Naive thymus-derived CD4-positive, alpha-beta T cell (primary cell): ENCODE measurements around the gene TNFSF8. TPM values are rescaled to one million over a fixed set of nuclear protein-coding genes. Genes with fewer than 3 reads are reported as not detected.

Experiments used
- ATAC-seq: fragments of 150-1000 bp; cut with Tn5 transposase; 2 replicates; pipeline ENCODE4 v1.10.0; 2021; ENCODE audit warnings: mild to moderate bottlenecking, moderate library complexity
- CTCF ChIA-PET: fragments of 350-600 bp; sonication (Branson Sonifier 250); formaldehyde crosslinking; loops from one replicate; lab custom pipeline; 2021; ENCODE audit warnings: antibody characterized with exemption; lab: Charles Lee
- POLR2A ChIA-PET: fragments of 350-600 bp; sonication (Branson Sonifier 250); formaldehyde crosslinking; loops from one replicate; lab custom pipeline; 2021; ENCODE audit warnings: antibody characterized with exemption, inconsistent platforms; lab: Charles Lee
- DNase-seq, 9 donors: peaks; one replicate each; pipeline versions ENCODE4 v3.0.0 to v3.0.0-alpha.2; 2020 to 2022; ENCODE audit warnings: mixed read lengths in 1 of 9
- H3K27ac ChIP-seq: one replicate; pipeline ENCODE4 v1.7.0; 2013; ENCODE audit warnings: mild to moderate bottlenecking, low read depth, low read length, moderate library complexity
- H3K27me3 ChIP-seq, 2 donors: one replicate each; pipeline ENCODE4 v1.7.0; 2013; ENCODE audit warnings: low read length in 2 of 2, mild to moderate bottlenecking in 2 of 2, moderate library complexity in 2 of 2; ENCODE audit not compliant: control insufficient read depth in 2 of 2, insufficient read depth in 2 of 2
- H3K36me3 ChIP-seq, 3 experiments: 1 replicate in 2 of 3; 2 replicates in 1 of 3; pipeline ENCODE4 v1.7.0; 2013; ENCODE audit warnings: low read length in 3 of 3, mild to moderate bottlenecking in 3 of 3, moderate library complexity in 1 of 3; ENCODE audit not compliant: insufficient read depth in 3 of 3, control insufficient read depth in 2 of 3
- H3K4me1 ChIP-seq, 2 donors: one replicate each; pipeline ENCODE4 v1.7.0; 2013; ENCODE audit warnings: low read length in 2 of 2, mild to moderate bottlenecking in 2 of 2, moderate library complexity in 1 of 2; ENCODE audit not compliant: control insufficient read depth in 2 of 2, insufficient read depth in 2 of 2
- H3K4me3 ChIP-seq: 2 replicates; pipeline ENCODE4 v1.7.0; 2013; ENCODE audit warnings: mild to moderate bottlenecking, low read length
- H3K9me3 ChIP-seq, 3 experiments: 1 replicate in 2 of 3; 2 replicates in 1 of 3; pipeline ENCODE4 v1.7.0; 2013; ENCODE audit warnings: low read length in 3 of 3; ENCODE audit not compliant: control insufficient read depth in 2 of 3
- H3K27ac Mint-ChIP-seq, 9 donors: one replicate each; pipeline ENCODE4 v1.8.0; 2020 to 2022; ENCODE audit warnings: mixed read lengths in 9 of 9, mild to moderate bottlenecking in 8 of 9, moderate library complexity in 5 of 9, inconsistent platforms in 2 of 9
- H3K27me3 Mint-ChIP-seq, 5 donors: one replicate each; pipeline ENCODE4 v1.8.0; 2021 to 2022; ENCODE audit warnings: mixed read lengths in 5 of 5, mild to moderate bottlenecking in 1 of 5
- H3K36me3 Mint-ChIP-seq, 5 donors: one replicate each; pipeline ENCODE4 v1.8.0; 2020 to 2022; ENCODE audit warnings: mixed read lengths in 5 of 5, mild to moderate bottlenecking in 3 of 5, inconsistent platforms in 1 of 5
- H3K4me1 Mint-ChIP-seq, 7 donors: one replicate each; pipeline ENCODE4 v1.8.0; 2020 to 2022; ENCODE audit warnings: mixed read lengths in 7 of 7, mild to moderate bottlenecking in 3 of 7, inconsistent platforms in 1 of 7
- H3K4me3 Mint-ChIP-seq, 10 donors: one replicate each; pipeline ENCODE4 v1.8.0; 2020 to 2022; ENCODE audit warnings: mild to moderate bottlenecking in 10 of 10, mixed read lengths in 10 of 10, moderate library complexity in 6 of 10, inconsistent platforms in 2 of 10
- H3K9me3 Mint-ChIP-seq, 11 donors: one replicate each; pipeline ENCODE4 v1.8.0; 2020 to 2022; ENCODE audit warnings: mixed read lengths in 11 of 11, mild to moderate bottlenecking in 4 of 11, inconsistent platforms in 1 of 11, moderate library complexity in 1 of 11
- intact Hi-C, 2 donors: fragments of 100-400 bp; cut with micrococcal nuclease; formaldehyde crosslinking; loops; one replicate each; pipeline ENCODE4 v1.15.1; 2023
- polyA plus RNA-seq, 2 donors: library from polyadenylated mRNA; unstranded; fragments of 300-500 nt; fragmentation: Illumina TruSeq; gene quantifications; one replicate each; pipeline ENCODE4 v1.2.3, GENCODE V29; 2021
- total RNA-seq, 6 experiments: library from RNA in 5 of 6; stranded (reverse) in 5 of 6; gene quantifications; 1 replicate in 5 of 6; 2 replicates in 1 of 6; pipeline ENCODE4 v1.2.3 and lab custom pipeline; 2021 to 2026

Gene TNFSF8, protein sequence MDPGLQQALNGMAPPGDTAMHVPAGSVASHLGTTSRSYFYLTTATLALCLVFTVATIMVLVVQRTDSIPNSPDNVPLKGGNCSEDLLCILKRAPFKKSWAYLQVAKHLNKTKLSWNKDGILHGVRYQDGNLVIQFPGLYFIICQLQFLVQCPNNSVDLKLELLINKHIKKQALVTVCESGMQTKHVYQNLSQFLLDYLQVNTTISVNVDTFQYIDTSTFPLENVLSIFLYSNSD
- total RNA-seq = 100 to 1,000 TPM in 1 of 5 experiments, 10 to 100 TPM in 4; 19.3 to 129 (median 31.5) TPM
- polyA plus RNA-seq = 10 to 100 TPM; 35.4 to 86.2 TPM
- total RNA-seq (lab: John Stamatoyannopoulos, UW) = 55.2 reads per million, percentile 73 among the genes with 10 or more reads in this experiment

DNA sequence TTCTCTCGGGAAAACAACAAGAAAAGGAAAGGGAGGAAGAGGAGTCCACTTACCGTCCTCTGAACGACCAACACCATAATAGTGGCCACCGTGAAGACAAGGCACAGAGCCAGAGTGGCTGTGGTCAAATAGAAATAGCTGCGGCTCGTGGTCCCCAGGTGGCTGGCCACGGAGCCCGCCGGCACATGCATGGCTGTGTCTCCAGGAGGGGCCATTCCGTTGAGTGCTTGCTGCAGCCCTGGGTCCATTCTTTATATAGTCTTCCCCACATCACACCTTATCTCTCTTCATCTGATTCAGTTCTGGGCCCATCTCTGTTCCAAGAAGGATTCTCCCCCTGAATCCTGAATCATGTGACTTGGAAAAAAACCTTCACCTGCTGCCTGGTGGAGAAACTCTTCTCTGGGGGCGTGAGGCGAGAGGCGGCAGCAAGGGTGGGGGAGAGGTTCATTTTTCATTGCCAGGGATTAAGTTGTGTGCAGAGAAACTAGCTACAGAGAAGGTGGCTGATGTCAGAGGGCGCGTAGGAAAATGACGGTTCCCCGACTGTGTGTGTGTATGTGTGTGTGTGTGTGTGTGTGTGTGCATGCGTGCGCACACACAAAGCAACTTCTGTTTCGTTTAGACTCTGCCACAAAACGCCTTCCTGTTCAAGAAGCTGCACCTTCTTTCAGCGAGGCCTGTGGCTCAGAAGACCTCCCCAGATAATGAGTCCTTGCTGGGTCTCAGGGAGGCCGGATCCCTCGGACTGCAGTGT, at the start of gene TNFSF8:
Gene TNFSF8, minus strand, starts transcription at position 536 of the 757 bp plus-strand sequence. Its CDS starts 288 bp downstream, at position 248.
- peaks cover 0 to 4% (median 0%) of the 10 kb centered on the region in 5 donors for H3K27me3 Mint-ChIP-seq
- peaks cover 0 to 50% (median 8%) of the 10 kb centered on the region in 5 donors for H3K36me3 Mint-ChIP-seq
- Histone ChIP-seq H3K27me3 (no peaks in the 10 kb centered on the region), H3K9me3 (no peaks in the 10 kb centered on the region), H3K4me1 (peaks cover 21 to 27% of the 10 kb centered on the region in 2 donors), H3K4me3 (peak within 1 kb of the TSS; percentile 87), H3K36me3 (no peaks in the 10 kb centered on the region), H3K27ac (peak within 1 kb of the TSS; percentile 79)
- peak; percentile 22 to 89 (median 82) for DNase-seq
- ChIA-PET CTCF (interaction anchor here (1.0 to 2.1 kb wide), 6 partner anchors 11 to 249 kb away, joined by 3 to 7 read pairs (median 6); no protein-coding TSS in a partner anchor), POLR2A (interaction anchor here (0.9 to 6.0 kb wide), 12 partner anchors 9 to 343 kb away, joined by 3 to 48 read pairs (median 4); partner anchors contain the start of gene ATP6V1G1)
- peak; percentile 93 for ATAC-seq
- peak within 1 kb of the TSS; percentile 93 to 100 (median 99) for H3K27ac Mint-ChIP-seq
- H3K4me3 Mint-ChIP-seq = peak within 1 kb of the TSS; percentile 78 to 100 (median 99)
- peaks cover 0 to 5% (median 0%) of the 10 kb centered on the region in 11 donors for H3K9me3 Mint-ChIP-seq
- intact Hi-C loops = loop anchor here (1.0 to 10.0 kb wide), 13 partner anchors 9 to 545 kb away; partner anchors contain the start of genes ATP6V1G1 (in 2 of the 2) and TEX48 (in 1 of the 2)
- peaks cover 34 to 62% (median 51%) of the 10 kb centered on the region in 7 donors for H3K4me1 Mint-ChIP-seq

DNA sequence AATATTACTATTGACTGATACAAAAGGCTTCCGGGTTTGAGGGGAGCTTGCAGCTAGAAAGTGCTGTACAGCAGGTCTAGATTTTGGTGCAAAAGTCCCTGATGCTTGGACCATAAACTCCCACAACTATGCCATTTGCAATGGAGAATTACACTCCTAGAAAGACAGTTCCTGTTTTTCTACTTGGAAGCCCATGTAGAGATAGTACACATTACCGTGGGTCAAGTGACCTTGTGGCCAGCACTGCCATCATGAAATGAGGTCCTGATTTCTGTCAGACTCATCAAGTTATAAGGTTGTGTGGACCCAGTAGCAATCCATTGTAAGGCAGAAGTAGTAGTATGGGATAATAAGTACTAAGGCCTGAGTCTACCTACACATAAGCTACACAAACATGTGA, 42.8 kb upstream of the TNFSF8 start:
- Histone ChIP-seq H3K27me3 (peaks cover 0 to 3% of the 10 kb centered on the region in 2 donors), H3K36me3 (no peaks in the 10 kb centered on the region), H3K9me3 (no peaks in the 10 kb centered on the region), H3K27ac (no peak overlapping the region), H3K4me3 (no peak overlapping the region), H3K4me1 (peaks cover 0 to 4% of the 10 kb centered on the region in 2 donors)
- Mint-ChIP-seq H3K4me1 (peaks cover 3 to 16% (median 14%) of the 10 kb centered on the region in 7 donors), H3K27me3 (peaks cover 0 to 6% (median 0%) of the 10 kb centered on the region in 5 donors), H3K27ac (no peak overlapping the region), H3K36me3 (peaks cover 0 to 44% (median 0%) of the 10 kb centered on the region in 5 donors), H3K9me3 (peaks cover 0 to 11% (median 0%) of the 10 kb centered on the region in 11 donors), H3K4me3 (no peak overlapping the region)
- POLR2A ChIA-PET = no interaction called here
- CTCF ChIA-PET = interaction anchor here (1.9 kb wide), 1 partner anchor 292 kb away, joined by 4 read pairs; no protein-coding TSS in a partner anchor
- DNase-seq (no peak), ATAC-seq (no peak)
- intact Hi-C loops = no loop called here

- Mint-ChIP-seq H3K36me3 (peaks cover 0 to 47% (median 0%) of the 10 kb centered on the region in 5 donors), H3K27ac (no peak overlapping the region), H3K4me3 (no peak overlapping the region), H3K4me1 (peaks cover 9 to 22% (median 20%) of the 10 kb centered on the region in 7 donors), H3K27me3 (peaks cover 0 to 4% (median 0%) of the 10 kb centered on the region in 5 donors), H3K9me3 (peaks cover 0 to 10% (median 0%) of the 10 kb centered on the region in 11 donors)
- H3K4me3 ChIP-seq = no peak overlapping the region
- no peak for ATAC-seq
- peaks cover 0 to 3% of the 10 kb centered on the region in 2 donors for H3K27me3 ChIP-seq
- ChIA-PET CTCF (interaction anchor here (0.6 to 1.9 kb wide), 2 partner anchors 292 to 425 kb away, joined by 4 read pairs; no protein-coding TSS in a partner anchor), POLR2A (interaction anchor here (0.8 to 1.2 kb wide), 2 partner anchors 9 to 46 kb away, joined by 3 read pairs; no protein-coding TSS in a partner anchor)
- H3K9me3 ChIP-seq = no peaks in the 10 kb centered on the region
- H3K4me1 ChIP-seq = peaks cover 0 to 10% of the 10 kb centered on the region in 2 donors
- intact Hi-C loops = no loop called here
- H3K27ac ChIP-seq = no peak overlapping the region
- DNase-seq = no peak
- H3K36me3 ChIP-seq = no peaks in the 10 kb centered on the region
Measured at GRCh38 chr9:114972510-114973136, 42.2 kb upstream of the TNFSF8 start.

GRCh38 chr9:114969269-114969668, 38.9 kb upstream of the TNFSF8 start:
- no peaks in the 10 kb centered on the region for H3K9me3 ChIP-seq
- peaks cover 0 to 3% of the 10 kb centered on the region in 2 donors for H3K27me3 ChIP-seq
- intact Hi-C loops = no loop called here
- Mint-ChIP-seq H3K4me3 (no peak overlapping the region), H3K9me3 (peaks cover 0 to 10% (median 0%) of the 10 kb centered on the region in 11 donors), H3K27me3 (no peaks in the 10 kb centered on the region), H3K27ac (no peak overlapping the region), H3K4me1 (peaks cover 9 to 24% (median 22%) of the 10 kb centered on the region in 7 donors), H3K36me3 (peaks cover 0 to 45% (median 0%) of the 10 kb centered on the region in 5 donors)
- H3K27ac ChIP-seq = no peak overlapping the region
- no peaks in the 10 kb centered on the region for H3K36me3 ChIP-seq
- no peak for ATAC-seq
- no peak for DNase-seq
- H3K4me3 ChIP-seq = no peak overlapping the region
- POLR2A ChIA-PET = no interaction called here
- peaks cover 0 to 12% of the 10 kb centered on the region in 2 donors for H3K4me1 ChIP-seq
- CTCF ChIA-PET = interaction anchor here (0.6 kb wide), 1 partner anchor 59 kb away, joined by 3 read pairs; no protein-coding TSS in a partner anchor

DNA sequence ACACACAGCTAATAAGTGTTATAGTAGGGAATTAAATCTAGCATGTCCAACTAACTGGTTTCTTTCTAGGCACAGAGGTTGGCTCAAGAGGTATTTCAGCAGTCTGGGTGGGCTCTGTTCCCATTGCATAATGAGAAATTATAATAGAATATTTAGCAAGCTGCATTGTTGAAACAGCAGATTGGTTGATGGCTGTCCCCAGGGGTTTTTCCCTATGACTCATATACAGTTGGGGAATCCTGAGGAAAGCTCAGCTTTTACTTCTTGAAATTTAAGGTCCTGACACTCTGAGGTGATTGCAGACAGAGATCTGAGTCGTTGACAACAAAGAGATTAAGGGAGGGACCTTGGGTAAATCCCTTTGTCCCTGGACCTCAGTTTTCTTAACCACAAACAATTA, 38.3 kb upstream of the TNFSF8 start:
- peaks cover 7 to 24% (median 22%) of the 10 kb centered on the region in 7 donors for H3K4me1 Mint-ChIP-seq

More for the DNA sequence above, 38.3 kb upstream of the TNFSF8 start:
- peak; percentile 90 for ATAC-seq
- Histone ChIP-seq H3K4me3 (no peak overlapping the region), H3K9me3 (no peaks in the 10 kb centered on the region), H3K27ac (no peak overlapping the region), H3K4me1 (peaks cover 0 to 12% of the 10 kb centered on the region in 2 donors), H3K36me3 (no peaks in the 10 kb centered on the region), H3K27me3 (peaks cover 0 to 3% of the 10 kb centered on the region in 2 donors)
- Mint-ChIP-seq H3K27ac (no peak overlapping the region), H3K36me3 (peaks cover 0 to 43% (median 0%) of the 10 kb centered on the region in 5 donors), H3K4me3 (peak overlapping the region in 4 of 10 donors; percentile 4 to 20 (median 17)), H3K9me3 (peaks cover 0 to 13% (median 2%) of the 10 kb centered on the region in 11 donors), H3K27me3 (no peaks in the 10 kb centered on the region)
- POLR2A ChIA-PET = no interaction called here
- intact Hi-C loops = no loop called here
- CTCF ChIA-PET = no interaction called here
- DNase-seq = no peak
